Astrocyte (in vitro differentiated cells and primary cell): ENCODE measurements around the gene ZFYVE19. TPM values are rescaled to one million over a fixed set of nuclear protein-coding genes. Genes with fewer than 3 reads are reported as not detected.

Source experiments
- DNase-seq: peaks from one replicate; pipeline ENCODE4 v3.0.0-alpha.2; 2010; ENCODE audit warnings: low read depth
- FAIRE-seq: peaks from 2 replicates; lab custom pipeline; 2011; peaks lifted over from hg19 to GRCh38; lab: Jason Lieb, UNC
- H2AFZ ChIP-seq: 2 replicates; pipeline ENCODE4 v1.6.0; 2012; ENCODE audit warnings: low read depth, low read length, inconsistent platforms
- H3K27ac ChIP-seq: 2 replicates; pipeline ENCODE4 v1.5.1; 2011; ENCODE audit warnings: low read depth, low read length, inconsistent platforms
- H3K27me3 ChIP-seq: 2 replicates; pipeline ENCODE4 v1.6.0; 2011; ENCODE audit warnings: low read length, inconsistent platforms; ENCODE audit not compliant: insufficient read depth
- H3K36me3 ChIP-seq: 2 replicates; pipeline ENCODE4 v1.5.1; 2011; ENCODE audit warnings: low read length, inconsistent platforms; ENCODE audit not compliant: insufficient read depth
- H3K4me1 ChIP-seq: 2 replicates; pipeline ENCODE4 v1.5.1; 2011; ENCODE audit warnings: low read length, inconsistent platforms; ENCODE audit not compliant: insufficient read depth
- H3K4me2 ChIP-seq: 2 replicates; pipeline ENCODE4 v1.6.0; 2012; ENCODE audit warnings: low read length, inconsistent platforms
- H3K4me3 ChIP-seq: 2 replicates; pipeline ENCODE4 v1.5.1; 2011; ENCODE audit warnings: low read depth, mild to moderate bottlenecking, low read length, inconsistent platforms; ENCODE audit not compliant: insufficient read depth
- H3K79me2 ChIP-seq: 2 replicates; pipeline ENCODE4 v1.6.0; 2012; ENCODE audit warnings: mild to moderate bottlenecking, low read length, inconsistent platforms; ENCODE audit not compliant: insufficient read depth
- H3K9ac ChIP-seq: 2 replicates; pipeline ENCODE4 v1.6.0; 2012; ENCODE audit warnings: mild to moderate bottlenecking, low read length, inconsistent platforms
- H3K9me3 ChIP-seq: 2 replicates; pipeline ENCODE4 v1.5.1; 2012; ENCODE audit warnings: low read depth, mild to moderate bottlenecking, low read length, inconsistent platforms; ENCODE audit not compliant: insufficient read depth
- H4K20me1 ChIP-seq: 2 replicates; pipeline ENCODE4 v1.6.0; 2012; ENCODE audit warnings: low read length, inconsistent platforms; ENCODE audit not compliant: insufficient read depth
- H3K27ac Mint-ChIP-seq: one replicate; pipeline ENCODE4 v1.8.0; 2021; ENCODE audit warnings: mild to moderate bottlenecking, mixed read lengths; ENCODE audit not compliant: unreplicated experiment
- H3K27me3 Mint-ChIP-seq: one replicate; pipeline ENCODE4 v1.8.0; 2021; ENCODE audit warnings: low read depth, mixed read lengths; ENCODE audit not compliant: unreplicated experiment
- H3K36me3 Mint-ChIP-seq: one replicate; pipeline ENCODE4 v1.8.0; 2021; ENCODE audit warnings: low read depth, mixed read lengths; ENCODE audit not compliant: unreplicated experiment
- H3K4me1 Mint-ChIP-seq: one replicate; pipeline ENCODE4 v1.8.0; 2021; ENCODE audit warnings: low read depth, mixed read lengths; ENCODE audit not compliant: unreplicated experiment
- H3K4me3 Mint-ChIP-seq: one replicate; pipeline ENCODE4 v1.8.0; 2021; ENCODE audit warnings: mild to moderate bottlenecking, moderate library complexity, mixed read lengths; ENCODE audit not compliant: unreplicated experiment
- H3K9me3 Mint-ChIP-seq: one replicate; pipeline ENCODE4 v1.8.0; 2021; ENCODE audit warnings: mild to moderate bottlenecking, mixed read lengths; ENCODE audit not compliant: unreplicated experiment
- EZH2 ChIP-seq: IDR thresholded peaks from 2 replicates; pipeline ENCODE4 v1.6.1; 2012; ENCODE audit warnings: mild to moderate bottlenecking, low read length, inconsistent platforms; ENCODE audit not compliant: insufficient read depth
- total RNA-seq: library from RNA; stranded (reverse); gene quantifications from 2 replicates; pipeline ENCODE4 v1.2.1, GENCODE V29; 2021
- TF ChIP-seq, protein P1 (sequence below): IDR thresholded peaks from 2 replicates; pipeline ENCODE4 v1.5.1; 2011; ENCODE audit warnings: low read depth, mild to moderate bottlenecking, inconsistent platforms, low read length, moderate library complexity; ENCODE audit not compliant: insufficient read depth

The ZFYVE19 gene
- total RNA-seq, 1 donor from 2014 or later: 13.0 TPM

GRCh38 chr15:40803688-40804087 is 3.2 kb upstream of the ZFYVE19 start:
- Histone ChIP-seq H3K4me1 (peaks cover 14% of the 10 kb centered on the region), H3K36me3 (no peaks in the 10 kb centered on the region), H3K27me3 (no peaks in the 10 kb centered on the region), H3K4me3 (no peak overlapping the region), H3K9ac (no peak overlapping the region), H2AFZ (no peak overlapping the region), H3K9me3 (no peaks in the 10 kb centered on the region), H3K79me2 (peaks cover 59% of the 10 kb centered on the region), H3K27ac (no peak overlapping the region), H4K20me1 (peaks cover 19% of the 10 kb centered on the region), H3K4me2 (no peak overlapping the region)
- H3K4me3 Mint-ChIP-seq: no peak overlapping the region
- DNase-seq (no peak), FAIRE-seq (no peak)
- H3K27me3 Mint-ChIP-seq: no peaks in the 10 kb centered on the region
- peaks cover 8% of the 10 kb centered on the region for H3K4me1 Mint-ChIP-seq
- peaks cover 1% of the 10 kb centered on the region for H3K36me3 Mint-ChIP-seq
- H3K9me3 Mint-ChIP-seq: no peaks in the 10 kb centered on the region
- H3K27ac Mint-ChIP-seq: no peak overlapping the region
- TF ChIP-seq EZH2: no peak
- TF ChIP-seq, protein P1, sequence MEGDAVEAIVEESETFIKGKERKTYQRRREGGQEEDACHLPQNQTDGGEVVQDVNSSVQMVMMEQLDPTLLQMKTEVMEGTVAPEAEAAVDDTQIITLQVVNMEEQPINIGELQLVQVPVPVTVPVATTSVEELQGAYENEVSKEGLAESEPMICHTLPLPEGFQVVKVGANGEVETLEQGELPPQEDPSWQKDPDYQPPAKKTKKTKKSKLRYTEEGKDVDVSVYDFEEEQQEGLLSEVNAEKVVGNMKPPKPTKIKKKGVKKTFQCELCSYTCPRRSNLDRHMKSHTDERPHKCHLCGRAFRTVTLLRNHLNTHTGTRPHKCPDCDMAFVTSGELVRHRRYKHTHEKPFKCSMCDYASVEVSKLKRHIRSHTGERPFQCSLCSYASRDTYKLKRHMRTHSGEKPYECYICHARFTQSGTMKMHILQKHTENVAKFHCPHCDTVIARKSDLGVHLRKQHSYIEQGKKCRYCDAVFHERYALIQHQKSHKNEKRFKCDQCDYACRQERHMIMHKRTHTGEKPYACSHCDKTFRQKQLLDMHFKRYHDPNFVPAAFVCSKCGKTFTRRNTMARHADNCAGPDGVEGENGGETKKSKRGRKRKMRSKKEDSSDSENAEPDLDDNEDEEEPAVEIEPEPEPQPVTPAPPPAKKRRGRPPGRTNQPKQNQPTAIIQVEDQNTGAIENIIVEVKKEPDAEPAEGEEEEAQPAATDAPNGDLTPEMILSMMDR: no peak

DNA sequence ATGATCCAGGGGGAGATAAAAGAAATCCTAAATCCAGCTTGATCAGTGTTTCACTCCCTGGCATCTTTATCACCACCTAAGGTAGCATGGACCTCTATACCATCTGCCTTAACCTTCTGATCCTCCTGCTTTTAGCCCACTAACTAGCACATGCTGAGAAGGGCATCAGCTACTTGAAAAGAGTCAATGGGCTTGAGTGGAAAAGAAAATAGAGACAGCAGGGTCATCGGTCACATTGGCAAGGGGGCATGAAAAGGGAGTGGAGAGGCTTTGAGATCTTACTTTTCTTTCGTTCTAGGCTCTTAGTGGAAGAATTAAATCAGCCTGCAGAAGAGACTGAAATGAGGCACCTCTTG is 239 bp upstream of the ZFYVE19 start:
- Mint-ChIP-seq H3K4me3 (peak overlapping the region; percentile 92), H3K9me3 (no peaks in the 10 kb centered on the region), H3K4me1 (peaks cover 8% of the 10 kb centered on the region), H3K36me3 (no peaks in the 10 kb centered on the region), H3K27me3 (no peaks in the 10 kb centered on the region), H3K27ac (peak overlapping the region; percentile 84)
- H4K20me1 ChIP-seq: peaks cover 19% of the 10 kb centered on the region
- DNase-seq: no peak
- no peaks in the 10 kb centered on the region for H3K9me3 ChIP-seq
- H2AFZ ChIP-seq: peak overlapping the region; percentile 99
- peak overlapping the region; percentile 93 for H3K9ac ChIP-seq
- TF ChIP-seq, protein P1: no peak
- peaks cover 4% of the 10 kb centered on the region for H3K36me3 ChIP-seq
- no peaks in the 10 kb centered on the region for H3K27me3 ChIP-seq
- H3K27ac ChIP-seq: peak overlapping the region; percentile 79
- H3K79me2 ChIP-seq: peaks cover 55% of the 10 kb centered on the region
- peak overlapping the region; percentile 88 for H3K4me2 ChIP-seq
- peaks cover 14% of the 10 kb centered on the region for H3K4me1 ChIP-seq
- no peak for FAIRE-seq
- peak overlapping the region; percentile 97 for H3K4me3 ChIP-seq

GRCh38 chr15:40807888-40808461 is 1.1 kb downstream of the ZFYVE19 start:
- Histone ChIP-seq H4K20me1 (peaks cover 8% of the 10 kb centered on the region), H3K27ac (no peak overlapping the region), H3K9ac (peak overlapping the region; percentile 93), H3K79me2 (peaks cover 43% of the 10 kb centered on the region), H3K4me3 (peak overlapping the region; percentile 97), H3K9me3 (no peaks in the 10 kb centered on the region), H3K27me3 (no peaks in the 10 kb centered on the region), H3K36me3 (peaks cover 4% of the 10 kb centered on the region), H3K4me2 (peak overlapping the region; percentile 88), H3K4me1 (peaks cover 14% of the 10 kb centered on the region), H2AFZ (peak overlapping the region; percentile 99)
- no peak for TF ChIP-seq EZH2
- TF ChIP-seq, protein P1: no peak
- no peaks in the 10 kb centered on the region for H3K27me3 Mint-ChIP-seq
- peaks cover 8% of the 10 kb centered on the region for H3K4me1 Mint-ChIP-seq
- DNase-seq (no peak), FAIRE-seq (no peak)
- no peaks in the 10 kb centered on the region for H3K9me3 Mint-ChIP-seq
- H3K4me3 Mint-ChIP-seq: peak overlapping the region; percentile 92
- H3K36me3 Mint-ChIP-seq: peaks cover 4% of the 10 kb centered on the region
- H3K27ac Mint-ChIP-seq: no peak overlapping the region
